ENCODE results near the gene NCAM1. TPM values are rescaled to one million over a fixed set of nuclear protein-coding genes. Genes with fewer than 3 reads are reported as not detected.
"Not testable (repeated sequence)": the region's sequence is repeated elsewhere in the genome, so short reads cannot be mapped to it uniquely, and the experiment has no call there.

Gene NCAM1
- total RNA-seq, 1 donor from 2014 or later, result 244 TPM

GRCh38 chr11:113276466-113276865 lies 315.2 kb downstream of the NCAM1 start:
- intact Hi-C loops (cut with micrococcal nuclease), result no loop called here
- no peak for ATAC-seq
- no peak for DNase-seq

DNA sequence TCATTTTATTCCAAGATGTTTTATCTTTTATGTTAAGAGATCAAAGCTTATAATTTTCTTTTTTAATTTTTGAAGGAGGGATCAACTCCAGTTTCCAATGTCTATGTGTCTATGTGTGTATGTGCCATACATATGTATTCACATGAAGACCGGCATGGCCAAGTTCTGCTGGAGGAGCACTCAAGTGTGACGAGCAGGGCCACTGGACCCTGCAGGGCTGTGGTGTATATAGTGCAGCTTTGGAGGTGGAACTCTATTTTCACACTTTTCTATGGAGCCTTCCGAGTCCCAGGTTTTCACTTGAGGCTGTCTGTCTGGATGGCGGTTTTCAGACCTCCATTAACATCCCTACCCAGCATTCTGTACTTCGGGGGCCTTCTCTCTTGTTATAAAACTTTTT lies 316.7 kb downstream of the NCAM1 start:
- ATAC-seq (no peak), DNase-seq (no peak)
- intact Hi-C loops (cut with micrococcal nuclease), result no loop called here

DNA sequence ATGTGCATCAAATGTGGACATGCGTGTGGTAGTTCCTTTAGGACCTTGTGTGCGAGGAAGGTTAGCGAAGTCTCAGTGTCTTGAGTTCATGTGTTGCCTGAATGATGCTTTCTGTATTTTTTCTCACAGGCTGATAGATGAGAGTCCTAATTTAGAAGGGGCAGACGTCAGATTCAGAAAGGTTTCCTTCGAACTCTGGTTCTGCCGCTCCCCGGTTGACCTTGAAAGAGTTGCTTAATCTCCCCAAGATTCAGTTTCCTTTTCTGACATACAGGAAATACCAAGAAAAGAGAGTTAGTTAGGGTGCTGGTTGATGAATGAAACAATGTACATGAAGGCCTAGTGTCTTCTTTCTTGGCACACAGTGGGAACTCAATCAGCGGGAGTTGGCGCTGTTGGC lies 317.3 kb downstream of the NCAM1 start:
- DNase-seq (no peak), ATAC-seq (peak; percentile 11)
- intact Hi-C loops (cut with micrococcal nuclease), result no loop called here

DNA sequence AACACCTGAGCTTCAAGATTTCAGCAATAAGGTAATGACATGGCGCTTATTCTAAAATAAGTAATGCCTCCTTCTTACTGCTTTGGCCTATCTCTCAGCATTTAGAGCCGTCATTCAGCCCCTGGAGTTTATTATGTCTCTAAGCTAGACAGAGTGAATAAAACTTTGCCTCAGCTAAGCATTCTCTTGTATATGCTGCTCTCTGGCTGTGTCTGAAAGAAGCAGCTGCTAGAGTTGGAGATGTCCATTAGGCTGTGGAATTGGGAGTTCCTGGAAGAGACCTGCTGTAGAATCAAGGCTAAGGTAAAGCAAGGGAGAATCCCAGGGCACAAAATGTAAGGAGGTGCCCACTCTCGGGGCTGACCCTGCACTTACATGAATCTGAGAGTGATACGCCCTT lies 317.7 kb downstream of the NCAM1 start:
- no peak for DNase-seq
- peak; percentile 65 for ATAC-seq
- intact Hi-C loops (cut with micrococcal nuclease), result no loop called here

- no peak for ATAC-seq
- intact Hi-C loops (cut with micrococcal nuclease), result no loop called here
- DNase-seq, result no peak
These were observed 318.4 kb downstream of the NCAM1 start for GRCh38 chr11:113279591-113279990.

- no peak for DNase-seq
- ATAC-seq, result no peak
- intact Hi-C loops (cut with micrococcal nuclease), result loop anchor here (10.0 kb wide), 2 partner anchors 696 to 986 kb away; no protein-coding TSS in a partner anchor
These were observed 320.0 kb downstream of the NCAM1 start for GRCh38 chr11:113281052-113281725.

DNA sequence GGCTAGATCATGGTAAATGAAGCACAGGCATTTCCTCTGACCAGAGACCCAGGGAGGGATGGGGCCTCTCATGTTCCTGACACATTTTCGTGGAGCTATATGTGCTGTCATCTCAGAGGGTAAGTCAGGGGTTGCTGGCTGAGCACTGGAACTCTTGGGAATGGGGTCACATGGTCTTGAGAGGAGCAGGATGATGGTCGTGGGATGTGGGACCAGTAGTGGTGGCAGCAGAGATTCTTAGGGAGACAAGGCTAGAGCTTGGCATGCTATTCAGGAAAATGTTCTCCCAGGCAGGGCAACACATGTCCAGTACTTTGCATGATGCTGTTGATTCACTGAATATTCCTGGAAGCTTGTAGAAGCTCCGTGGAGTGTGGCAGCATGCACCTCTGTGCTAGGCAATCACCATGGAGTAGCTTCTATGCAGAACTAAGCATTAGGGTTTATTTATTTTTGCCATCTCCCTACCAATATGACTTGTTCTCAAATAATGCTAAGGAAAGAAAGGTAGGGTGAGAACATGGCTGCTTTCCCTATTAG lies 321.7 kb downstream of the NCAM1 start:
- ATAC-seq, result no peak
- no peak for DNase-seq
- intact Hi-C loops (cut with micrococcal nuclease), result loop anchor here (10.0 kb wide), 2 partner anchors 698 to 988 kb away; no protein-coding TSS in a partner anchor

DNA sequence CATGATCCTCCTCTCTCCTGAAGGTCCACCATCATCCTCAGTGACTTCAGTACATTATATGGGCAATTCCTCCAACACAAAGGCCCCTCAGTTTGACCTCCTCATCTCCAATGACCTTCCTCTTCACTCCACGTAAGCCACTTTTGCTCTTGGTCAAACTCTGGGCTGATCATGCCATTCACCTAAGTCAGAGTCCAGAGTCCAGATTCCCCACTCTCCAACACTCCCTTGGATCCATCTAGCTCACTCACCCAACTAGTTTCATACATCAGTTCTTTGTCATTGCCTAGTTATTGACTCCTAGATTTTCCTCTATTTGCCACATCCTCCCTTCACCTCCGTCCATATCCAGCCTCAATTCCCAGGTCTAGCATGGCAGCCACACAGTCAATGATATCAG lies 322.7 kb downstream of the NCAM1 start:
- ATAC-seq, result no peak
- intact Hi-C loops (cut with micrococcal nuclease), result loop anchor here (10.0 kb wide), 2 partner anchors 699 to 989 kb away; no protein-coding TSS in a partner anchor
- DNase-seq, result no peak

DNA sequence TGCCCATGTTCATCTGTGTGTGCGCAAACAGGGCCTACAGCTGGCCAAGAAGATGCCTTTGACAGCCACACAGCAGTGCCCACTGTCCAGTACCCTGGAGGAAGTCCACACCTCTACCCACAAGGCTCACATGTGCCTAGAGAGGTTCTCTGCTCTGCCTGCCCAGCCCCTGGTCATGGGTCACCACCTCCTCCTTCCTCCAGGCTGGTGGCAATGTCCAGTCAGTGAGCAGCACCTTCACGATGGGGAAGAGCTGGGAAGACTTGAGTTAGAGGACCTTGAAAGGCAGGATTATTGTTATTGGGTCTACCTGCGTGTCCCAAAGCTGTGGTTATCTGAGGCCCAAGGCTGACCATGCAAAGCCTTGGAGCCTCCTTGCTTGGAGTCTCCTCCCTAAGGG lies 324.8 kb downstream of the NCAM1 start:
- no peak for DNase-seq
- intact Hi-C loops (cut with micrococcal nuclease), result loop anchor here (10.0 kb wide), 2 partner anchors 701 to 991 kb away; no protein-coding TSS in a partner anchor
- no peak for ATAC-seq

- no peak for DNase-seq
- ATAC-seq, result peak; percentile 70
- intact Hi-C loops (cut with micrococcal nuclease), result loop anchor here (10.0 kb wide), 2 partner anchors 702 to 992 kb away; no protein-coding TSS in a partner anchor
These were observed 325.6 kb downstream of the NCAM1 start for GRCh38 chr11:113286509-113287497.

GRCh38 chr11:113287801-113288200 lies 326.6 kb downstream of the NCAM1 start:
- intact Hi-C loops (cut with micrococcal nuclease), result loop anchor here (10.0 kb wide), 2 partner anchors 703 to 993 kb away; no protein-coding TSS in a partner anchor
- DNase-seq (no peak), ATAC-seq (no peak)

- DNase-seq, result no peak
- no peak for ATAC-seq
- intact Hi-C loops (cut with micrococcal nuclease), result loop anchor here (10.0 kb wide), 2 partner anchors 704 to 994 kb away; no protein-coding TSS in a partner anchor
These were observed 327.2 kb downstream of the NCAM1 start for GRCh38 chr11:113288286-113288863.

DNA sequence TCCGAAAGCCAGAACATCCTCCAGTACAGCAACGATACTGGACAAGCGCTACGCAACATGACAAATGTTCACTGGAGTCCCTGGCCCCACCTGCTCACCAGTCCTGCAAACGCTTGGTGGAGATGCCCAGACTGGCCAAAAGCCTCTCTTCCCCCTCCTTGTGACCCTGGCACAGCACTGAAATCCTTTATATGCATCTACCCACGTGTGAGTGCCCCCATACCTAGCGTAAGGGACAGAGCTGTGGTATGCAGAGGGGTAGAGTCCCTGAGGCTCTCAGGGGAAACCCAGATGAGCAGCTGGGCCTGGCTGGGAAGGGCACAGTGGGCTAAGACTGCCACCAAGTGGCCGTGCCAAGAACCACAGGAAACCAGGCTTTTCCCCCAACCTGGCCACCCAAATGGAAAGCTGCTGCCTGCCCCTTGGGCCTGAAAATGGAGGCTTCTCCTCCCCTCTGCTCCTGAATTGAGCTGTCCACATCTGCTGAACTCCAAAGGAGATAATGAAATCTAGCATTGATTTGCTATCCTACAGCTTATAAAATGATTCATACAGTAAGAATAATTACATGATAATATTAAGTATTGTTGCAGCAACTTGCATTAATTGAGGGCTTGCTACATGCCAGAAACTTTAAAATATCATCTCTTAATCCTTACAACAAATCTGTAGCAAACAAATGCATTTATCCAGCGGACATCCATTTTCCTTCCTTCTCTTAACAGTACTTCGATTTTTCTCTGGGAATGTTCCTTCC lies 328.4 kb downstream of the NCAM1 start:
- intact Hi-C loops (cut with micrococcal nuclease), result loop anchor here (10.0 kb wide), 2 partner anchors 705 to 995 kb away; no protein-coding TSS in a partner anchor
- peak; percentile 84 for ATAC-seq
- DNase-seq, result peak; percentile 65

DNA sequence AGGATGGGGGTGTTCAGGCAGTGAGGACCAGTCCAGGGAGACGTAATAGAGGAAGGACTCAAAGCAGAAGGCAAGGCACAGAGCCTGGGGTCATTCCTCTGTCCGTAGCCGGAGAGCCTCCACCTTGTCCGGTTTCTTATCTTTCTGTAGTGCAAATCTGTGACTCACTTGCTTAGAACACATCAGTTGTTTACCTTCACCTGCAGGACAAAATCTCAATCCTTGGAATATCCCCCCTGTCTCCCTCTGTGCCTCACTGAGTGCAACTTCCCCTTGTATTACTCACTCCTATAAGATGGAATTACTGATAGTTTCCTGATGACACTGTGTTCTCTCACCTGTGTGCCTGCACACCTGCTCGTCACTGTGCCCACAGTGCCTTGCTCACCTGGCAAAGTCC lies 332.7 kb downstream of the NCAM1 start:
- intact Hi-C loops (cut with micrococcal nuclease), result no loop called here
- no peak for ATAC-seq
- DNase-seq, result no peak

DNA sequence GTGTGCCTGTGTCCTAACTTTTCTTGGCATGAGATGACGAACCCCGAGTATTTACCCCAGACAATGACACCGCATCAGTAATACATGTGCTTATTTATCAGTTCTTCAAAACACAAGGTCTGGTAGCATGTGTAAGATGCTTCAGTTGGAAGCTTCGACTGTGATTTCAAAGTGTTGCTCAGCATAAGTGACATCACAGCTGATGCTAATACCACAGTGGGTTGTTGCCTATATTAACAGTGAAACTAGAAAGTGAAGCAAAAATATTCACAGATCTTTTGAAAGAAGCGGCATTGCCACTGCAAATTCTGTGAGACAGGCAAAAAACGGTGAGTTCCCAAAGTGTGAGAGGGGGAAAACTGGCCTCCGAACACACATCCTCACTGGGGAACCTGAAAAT lies 334.8 kb downstream of the NCAM1 start:
- intact Hi-C loops (cut with micrococcal nuclease), result no loop called here
- ATAC-seq (no peak), DNase-seq (no peak)

DNA sequence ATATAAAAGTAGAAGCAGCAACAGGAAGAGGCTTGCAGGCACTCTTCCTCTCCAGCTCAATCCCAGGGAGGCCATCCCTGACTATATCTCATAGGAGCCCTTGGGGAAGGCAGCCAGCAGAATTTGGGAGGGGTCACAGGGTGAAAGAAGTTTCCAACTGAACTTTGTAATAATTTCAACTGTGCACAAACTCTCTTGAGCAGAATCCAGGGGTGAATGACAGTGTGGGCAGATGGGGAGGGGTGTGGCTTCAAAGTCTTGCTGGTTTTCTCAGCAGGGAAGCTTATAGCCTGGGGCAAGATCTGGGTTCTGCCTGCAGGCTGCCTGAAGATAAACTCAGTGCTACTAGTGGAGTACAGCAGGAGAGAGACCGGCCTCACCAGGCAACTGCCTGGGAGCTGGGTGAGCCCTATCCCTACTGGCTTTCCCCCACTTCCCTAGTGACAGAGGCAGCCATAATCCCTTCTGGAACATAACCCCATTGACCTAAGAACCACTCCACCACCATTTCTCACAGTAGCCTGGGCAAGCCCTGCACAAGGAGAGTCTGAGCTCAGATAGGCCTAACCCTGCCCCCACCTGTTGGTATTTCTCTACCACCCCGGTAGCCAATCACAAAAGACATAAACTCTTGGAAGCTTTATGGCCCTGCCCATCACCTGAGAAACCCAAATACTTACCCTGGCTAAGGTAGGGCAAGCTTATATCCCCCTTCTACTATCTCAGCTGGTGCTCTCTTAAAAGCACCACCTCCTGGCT lies 335.4 kb downstream of the NCAM1 start:
- no peak for DNase-seq
- intact Hi-C loops (cut with micrococcal nuclease), result no loop called here
- no peak for ATAC-seq

GRCh38 chr11:113298496-113298895 lies 337.3 kb downstream of the NCAM1 start:
- DNase-seq; ATAC-seq; intact Hi-C loops (cut with micrococcal nuclease): not testable (repeated sequence)

GRCh38 chr11:113304916-113305315 lies 343.7 kb downstream of the NCAM1 start:
- no peak for DNase-seq
- ATAC-seq, result no peak
- intact Hi-C loops (cut with micrococcal nuclease), result loop anchor here (5.0 kb wide), 1 partner anchor 222 kb away; no protein-coding TSS in a partner anchor

All from left ventricle myocardium superior (tissue), 1 donor.